Bronchial epithelial cell (primary cell): ENCODE measurements around the gene MIOS. TPM values are rescaled to one million over a fixed set of nuclear protein-coding genes. Genes with fewer than 3 reads are reported as not detected.
"Not testable (repeated sequence)": the region's sequence is repeated elsewhere in the genome, so short reads cannot be mapped to it uniquely, and the experiment has no call there.

Experiments used
- DNase-seq: peaks from one replicate; pipeline ENCODE4 v3.0.0-alpha.2; 2010; ENCODE audit warnings: low read depth
- FAIRE-seq: peaks from 2 replicates; lab custom pipeline; 2011; peaks lifted over from hg19 to GRCh38; lab: Jason Lieb, UNC
- H3K27me3 ChIP-seq: 2 replicates; pipeline ENCODE4 v1.5.1; 2011; ENCODE audit warnings: low read length; ENCODE audit not compliant: control insufficient read depth, insufficient read depth
- H3K36me3 ChIP-seq: 2 replicates; pipeline ENCODE4 v1.5.1; 2011; ENCODE audit warnings: low read length; ENCODE audit not compliant: control insufficient read depth, insufficient read depth
- H3K4me3 ChIP-seq: 2 replicates; pipeline ENCODE4 v1.5.1; 2011; ENCODE audit warnings: mild to moderate bottlenecking, low read depth, low read length, control low read depth
- total RNA-seq: library from RNA; depleted of rRNA; stranded (reverse); fragments of >200 nt; gene quantifications from 2 replicates; pipeline ENCODE4 v1.2.1, GENCODE V29; 2014
- TF ChIP-seq, protein P1 (sequence below): IDR thresholded peaks from 2 replicates; pipeline ENCODE4 v1.5.1; 2011; ENCODE audit warnings: mild to moderate bottlenecking, moderate library complexity, low read length, control low read depth, inconsistent platforms; ENCODE audit not compliant: insufficient read depth, severe bottlenecking

Gene MIOS
- total RNA-seq, 1 donor from 2014 or later, result 36.3 TPM

DNA sequence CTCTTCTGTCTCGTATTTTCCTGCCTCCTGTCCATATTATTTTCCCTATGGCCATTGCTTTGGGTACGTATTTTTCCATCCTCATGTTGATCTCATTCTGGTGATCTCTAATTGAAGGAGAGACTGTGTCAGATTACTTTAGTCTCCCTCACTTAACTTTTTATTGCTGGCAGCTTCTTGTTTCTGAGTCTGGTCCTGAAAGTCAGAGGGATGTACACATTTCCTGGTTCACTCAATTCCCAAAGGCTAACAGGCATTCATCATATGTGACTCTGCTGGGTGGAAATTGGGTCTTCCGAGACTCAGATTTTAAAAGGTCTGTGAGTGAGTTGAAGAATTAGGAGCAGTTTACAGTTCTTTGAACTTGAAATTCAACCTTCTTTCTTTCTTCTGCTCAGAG is 84.8 kb downstream of the MIOS start:
- no peak for FAIRE-seq
- Histone ChIP-seq H3K4me3 (no peak overlapping the region), H3K36me3 (no peaks in the 10 kb centered on the region), H3K27me3 (no peaks in the 10 kb centered on the region)
- no peak for DNase-seq
- TF ChIP-seq, protein P1, sequence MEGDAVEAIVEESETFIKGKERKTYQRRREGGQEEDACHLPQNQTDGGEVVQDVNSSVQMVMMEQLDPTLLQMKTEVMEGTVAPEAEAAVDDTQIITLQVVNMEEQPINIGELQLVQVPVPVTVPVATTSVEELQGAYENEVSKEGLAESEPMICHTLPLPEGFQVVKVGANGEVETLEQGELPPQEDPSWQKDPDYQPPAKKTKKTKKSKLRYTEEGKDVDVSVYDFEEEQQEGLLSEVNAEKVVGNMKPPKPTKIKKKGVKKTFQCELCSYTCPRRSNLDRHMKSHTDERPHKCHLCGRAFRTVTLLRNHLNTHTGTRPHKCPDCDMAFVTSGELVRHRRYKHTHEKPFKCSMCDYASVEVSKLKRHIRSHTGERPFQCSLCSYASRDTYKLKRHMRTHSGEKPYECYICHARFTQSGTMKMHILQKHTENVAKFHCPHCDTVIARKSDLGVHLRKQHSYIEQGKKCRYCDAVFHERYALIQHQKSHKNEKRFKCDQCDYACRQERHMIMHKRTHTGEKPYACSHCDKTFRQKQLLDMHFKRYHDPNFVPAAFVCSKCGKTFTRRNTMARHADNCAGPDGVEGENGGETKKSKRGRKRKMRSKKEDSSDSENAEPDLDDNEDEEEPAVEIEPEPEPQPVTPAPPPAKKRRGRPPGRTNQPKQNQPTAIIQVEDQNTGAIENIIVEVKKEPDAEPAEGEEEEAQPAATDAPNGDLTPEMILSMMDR, result no peak

- DNase-seq (no peak), FAIRE-seq (no peak)
- Histone ChIP-seq H3K4me3 (no peak overlapping the region), H3K36me3 (no peaks in the 10 kb centered on the region), H3K27me3 (no peaks in the 10 kb centered on the region)
- TF ChIP-seq, protein P1, result no peak
Observed at GRCh38 chr7:7652798-7653540, 86.3 kb downstream of the MIOS start.

DNA sequence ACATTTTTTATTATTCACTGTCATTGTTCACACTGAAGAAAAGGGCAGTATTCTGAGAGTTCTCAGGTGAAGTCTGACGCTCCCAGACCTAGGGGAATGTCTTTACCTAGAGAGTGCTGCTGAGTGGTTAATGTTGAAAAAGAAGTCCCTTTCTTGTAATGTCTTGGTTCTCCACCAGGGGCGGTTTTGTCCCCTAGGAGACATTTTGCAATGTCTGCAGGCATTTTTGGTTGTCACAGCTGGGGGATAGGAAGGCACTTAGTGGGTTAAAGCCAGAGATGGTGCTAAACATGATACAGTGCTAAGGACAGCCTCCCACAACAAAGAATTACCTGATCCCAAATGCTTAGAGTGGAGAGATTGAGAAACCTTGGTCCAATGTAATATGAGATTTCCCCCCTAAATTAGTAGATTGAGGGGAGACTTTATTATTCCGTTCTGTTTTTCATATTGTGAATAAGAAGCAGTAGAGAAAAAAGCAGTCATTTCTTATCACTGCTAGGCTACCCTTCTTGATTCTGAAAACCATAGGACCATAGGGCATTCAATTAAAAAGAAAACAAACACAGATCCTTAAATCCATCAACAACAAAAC is 87.0 kb downstream of the MIOS start:
- no peak overlapping the region for H3K4me3 ChIP-seq
- DNase-seq, result peak; percentile 7
- TF ChIP-seq, protein P1, result peak; percentile 52
- no peaks in the 10 kb centered on the region for H3K36me3 ChIP-seq
- FAIRE-seq, result no peak
- H3K27me3 ChIP-seq, result no peaks in the 10 kb centered on the region

DNA sequence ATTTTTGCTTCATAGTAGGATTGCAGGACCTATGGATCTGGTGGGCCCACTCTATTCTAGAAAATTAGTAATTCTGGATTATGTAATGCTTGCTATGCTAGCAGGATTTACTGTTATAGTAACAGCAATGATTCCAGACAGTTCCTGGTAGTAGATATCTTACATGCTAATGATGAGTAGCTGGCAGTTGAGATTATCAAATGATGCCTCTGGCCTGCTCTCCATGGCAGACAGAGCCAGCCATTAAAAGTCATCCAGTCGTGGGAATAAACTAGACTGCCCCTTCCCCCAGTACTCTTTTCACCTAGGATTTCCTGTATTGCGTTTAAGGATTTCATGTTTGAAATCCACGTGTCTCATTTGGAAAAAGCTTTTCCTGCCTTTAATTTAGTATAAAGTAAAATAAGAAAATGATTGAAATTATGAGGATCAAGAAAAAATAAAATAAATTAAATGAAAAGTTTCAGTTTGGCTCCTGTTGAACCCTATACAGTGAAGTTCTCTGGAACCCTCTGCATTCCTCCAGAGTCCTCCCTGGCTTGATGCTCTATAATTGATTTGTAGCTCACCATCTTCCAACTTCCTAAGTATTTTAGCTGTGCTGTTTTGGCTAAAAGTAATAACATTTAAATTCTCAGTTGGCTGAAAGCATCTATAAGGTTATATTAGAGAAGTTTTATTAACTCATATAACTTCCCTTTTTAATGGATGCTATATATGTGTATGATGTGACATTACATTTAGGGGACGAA is 88.5 kb downstream of the MIOS start:
- no peak overlapping the region for H3K4me3 ChIP-seq
- DNase-seq (no peak), FAIRE-seq (no peak)
- H3K27me3 ChIP-seq, result no peaks in the 10 kb centered on the region
- TF ChIP-seq, protein P1, result no peak
- H3K36me3 ChIP-seq, result no peaks in the 10 kb centered on the region

DNA sequence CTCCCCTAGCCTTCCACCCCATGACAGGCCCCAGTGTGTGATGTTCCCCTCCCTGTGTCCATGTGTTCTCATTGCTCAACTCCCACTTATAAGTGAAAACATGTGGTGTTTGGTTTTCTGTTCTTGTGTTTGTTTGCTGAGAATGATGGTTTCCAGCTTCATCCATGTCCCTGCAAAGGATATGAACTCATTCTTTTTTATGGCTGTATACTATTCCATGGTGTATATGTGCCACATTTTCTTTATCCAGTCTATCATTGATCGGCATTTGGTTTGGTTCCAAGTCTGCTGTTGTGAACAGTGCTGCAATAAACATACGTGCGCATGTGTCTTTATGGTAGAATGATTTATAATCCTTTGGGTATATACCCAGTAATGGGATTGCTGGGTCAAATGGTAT is 89.8 kb downstream of the MIOS start:
- not testable (repeated sequence) for FAIRE-seq

More for the DNA sequence above, 89.8 kb downstream of the MIOS start:
- not testable (repeated sequence) for H3K36me3 ChIP-seq, H3K4me3 ChIP-seq, H3K27me3 ChIP-seq, DNase-seq

Other genes starting within 250 kb of the MIOS start
- not detected in 2 replicates for gene COL28A1, start 31.0 kb upstream of the MIOS start, total RNA-seq
- 10.1 and 11.3 TPM in 2 replicates for gene UMAD1, start 73.9 kb downstream of the MIOS start, total RNA-seq
- gene RPA3, start 151.7 kb downstream of the MIOS start, total RNA-seq, result 18.2 and 18.7 TPM in 2 replicates